Prostate gland (tissue), 2 donors: ENCODE results near the gene DVL3. TPM values are rescaled to one million over a fixed set of nuclear protein-coding genes. Genes with fewer than 3 reads are reported as not detected.

Experiments
- DNase-seq: peaks from one replicate; pipeline ENCODE4 v3.0.0-alpha.2; 2019; ENCODE audit warnings: low spot score
- H3K27ac ChIP-seq, 2 donors: fragments of 200-600 bp; sonication (generic); 2 replicates each; pipeline ENCODE4 v1.5.1; 2017 to 2019
- H3K27me3 ChIP-seq: fragments of 200-600 bp; sonication (generic); replicated peaks from 2 replicates; pipeline ENCODE4 v1.5.1; 2019; ENCODE audit not compliant: insufficient read depth
- H3K36me3 ChIP-seq, 2 donors: fragments of 200-600 bp; sonication (generic); 1 replicate in 1 of 2; 2 replicates in 1 of 2; pipeline versions ENCODE4 v1.5.1 to v1.8.1; 2017 to 2019
- H3K4me1 ChIP-seq: fragments of 200-600 bp; sonication (generic); replicated peaks from 2 replicates; pipeline ENCODE4 v1.5.1; 2019
- H3K4me3 ChIP-seq, 2 donors: fragments of 200-600 bp; sonication (generic); 2 replicates each; pipeline ENCODE4 v1.5.1; 2017 to 2019
- H3K9me3 ChIP-seq: fragments of 200-600 bp; sonication (generic); 2 replicates; pipeline ENCODE4 v1.5.1; 2017
- CTCF ChIP-seq, 4 experiments: fragments of 200-600 bp in 2 of 4; fragments of 450-650 bp in 2 of 4; sonication (generic) in 2 of 4; IDR thresholded peaks; 1 replicate in 3 of 4; 2 replicates in 1 of 4; pipeline ENCODE4 v1.5.1; 2016 to 2019; ENCODE audit warnings: antibody characterized with exemption in 4 of 4, mild to moderate bottlenecking in 2 of 4, moderate library complexity in 2 of 4
- POLR2A ChIP-seq: fragments of 450-650 bp; IDR thresholded peaks from one replicate; pipeline ENCODE4 v1.6.1; 2016; ENCODE audit warnings: antibody characterized with exemption, mild to moderate bottlenecking
- POLR2AphosphoS5 ChIP-seq: sonication (generic); formaldehyde crosslinking; IDR thresholded peaks from one replicate; pipeline ENCODE4 v1.6.1; 2017; ENCODE audit warnings: antibody characterized with exemption
- WGBS: methylation state at CpG from one replicate; pipeline ENCODE4 v1.1.5; 2018; 5-methylcytosine and 5-hydroxymethylcytosine counted together
- intact Hi-C: fragments of 100-400 bp; cut with DNase I; formaldehyde crosslinking; loops from one replicate; pipeline ENCODE4 v1.14.2; 2022
- total RNA-seq, 2 donors: library from RNA; depleted of rRNA; stranded (reverse); fragments of >200 nt; gene quantifications; one replicate each; pipeline ENCODE4 v1.1.0, GENCODE V29; 2016

DVL3 gene
- total RNA-seq, 2 donors from 2014 or later = 61.7 to 95.1 TPM

- Histone ChIP-seq H3K4me1 (peaks cover 16% of the 10 kb centered on the region), H3K27me3 (no peaks in the 10 kb centered on the region), H3K4me3 (peak within 1 kb of the TSS; percentile 68 to 92), H3K9me3 (no peaks in the 10 kb centered on the region), H3K27ac (peak within 1 kb of the TSS; percentile 94), H3K36me3 (no peaks in the 10 kb centered on the region)
- under 1% methylated on average over 56 of the region's 56 CpGs for WGBS
- TF ChIP-seq CTCF (IDR thresholded peaks at IDR 0.05) (peak; percentile 38 to 80 (median 59)), POLR2AphosphoS5 (peak; percentile 97), POLR2A (peak; percentile 49)
- intact Hi-C loops = loop anchor here (2.0 to 5.0 kb wide), 3 partner anchors 42 to 238 kb away; partner anchors contain the start of genes ALG3 and EEF1AKMT4
- peak; percentile 88 for DNase-seq
Observed at GRCh38 chr3:184135149-184135910, 19.8 kb upstream of the DVL3 start, which contains the start of gene EIF2B5. EIF2B5 (plus strand) TSS chr3:184135358; CDS start chr3:184135386, 28 bp downstream.

GRCh38 chr3:184135911-184136260 is 19.3 kb upstream of the DVL3 start:
- peaks cover 16% of the 10 kb centered on the region for H3K4me1 ChIP-seq
- TF ChIP-seq POLR2A (no peak), POLR2AphosphoS5 (no peak), CTCF (IDR thresholded peaks at IDR 0.05) (no peak)
- intact Hi-C loops = loop anchor here (2.0 to 5.0 kb wide), 3 partner anchors 41 to 239 kb away; partner anchors contain the start of genes ALG3 and EEF1AKMT4
- H3K9me3 ChIP-seq = no peaks in the 10 kb centered on the region
- no peaks in the 10 kb centered on the region for H3K36me3 ChIP-seq
- H3K4me3 ChIP-seq = peak overlapping the region; percentile 68 to 92
- no peaks in the 10 kb centered on the region for H3K27me3 ChIP-seq
- 3% methylated on average over 9 of the region's 9 CpGs for WGBS
- no peak for DNase-seq
- H3K27ac ChIP-seq = peak overlapping the region; percentile 94

- Histone ChIP-seq H3K36me3 (peaks cover 15 to 16% of the 10 kb centered on the region in 2 donors), H3K27ac (no peak overlapping the region), H3K4me3 (no peak overlapping the region), H3K4me1 (peaks cover 20% of the 10 kb centered on the region), H3K27me3 (no peaks in the 10 kb centered on the region), H3K9me3 (no peaks in the 10 kb centered on the region)
- WGBS = 86% methylated on average over 10 of the region's 10 CpGs
- DNase-seq = no peak
- intact Hi-C loops = no loop called here
- TF ChIP-seq CTCF (IDR thresholded peaks at IDR 0.05) (no peak), POLR2A (no peak), POLR2AphosphoS5 (no peak)
Observed at GRCh38 chr3:184140436-184140835, 14.7 kb upstream of the DVL3 start.

GRCh38 chr3:184142199-184142598 is 13.0 kb upstream of the DVL3 start:
- Histone ChIP-seq H3K36me3 (peaks cover 15 to 16% of the 10 kb centered on the region in 2 donors), H3K9me3 (no peaks in the 10 kb centered on the region), H3K4me3 (no peak overlapping the region), H3K27me3 (no peaks in the 10 kb centered on the region), H3K4me1 (peaks cover 10% of the 10 kb centered on the region), H3K27ac (no peak overlapping the region)
- intact Hi-C loops = no loop called here
- TF ChIP-seq POLR2A (no peak), POLR2AphosphoS5 (no peak), CTCF (IDR thresholded peaks at IDR 0.05) (no peak)
- WGBS = 93% methylated on average over 7 of the region's 7 CpGs
- no peak for DNase-seq

- no peak for DNase-seq
- Histone ChIP-seq H3K27me3 (no peaks in the 10 kb centered on the region), H3K27ac (no peak overlapping the region), H3K9me3 (no peaks in the 10 kb centered on the region), H3K4me3 (no peak overlapping the region), H3K4me1 (peaks cover 4% of the 10 kb centered on the region), H3K36me3 (peaks cover 15 to 16% of the 10 kb centered on the region in 2 donors)
- intact Hi-C loops = no loop called here
- 90% methylated on average over 3 of the region's 3 CpGs for WGBS
- TF ChIP-seq POLR2A (no peak), CTCF (IDR thresholded peaks at IDR 0.05) (no peak), POLR2AphosphoS5 (no peak)
Observed at GRCh38 chr3:184143327-184143726, 11.8 kb upstream of the DVL3 start.
